Mesenchymal stem cell (in vitro differentiated cells and primary cell): Measurements from ENCODE around the gene INAFM2.

Source experiments
- DNase-seq: peaks from one replicate; pipeline ENCODE4 v3.0.0-alpha.2; 2013
- H2AFZ ChIP-seq: one replicate; pipeline ENCODE4 v1.6.1; 2013; ENCODE audit warnings: low read depth, mild to moderate bottlenecking, control low read depth, inconsistent platforms, low read length, moderate library complexity
- H2AK5ac ChIP-seq: 2 replicates; pipeline ENCODE4 v1.6.1; 2013; ENCODE audit warnings: low read length, moderate library complexity, mild to moderate bottlenecking, inconsistent platforms; ENCODE audit not compliant: severe bottlenecking
- H2BK120ac ChIP-seq: one replicate; pipeline ENCODE4 v1.6.1; 2013; ENCODE audit warnings: low read depth, mild to moderate bottlenecking, inconsistent platforms, low read length, moderate library complexity
- H2BK12ac ChIP-seq, 2 experiments: one replicate each; pipeline ENCODE4 v1.6.1; 2013; ENCODE audit warnings: inconsistent platforms in 2 of 2, low read length in 2 of 2, mild to moderate bottlenecking in 2 of 2, moderate library complexity in 2 of 2, control low read depth in 1 of 2
- H2BK15ac ChIP-seq: one replicate; pipeline ENCODE4 v1.6.1; 2013; ENCODE audit warnings: mild to moderate bottlenecking, low read depth, inconsistent platforms; ENCODE audit not compliant: poor library complexity, severe bottlenecking
- H2BK5ac ChIP-seq: 2 replicates; pipeline ENCODE4 v1.6.1; 2013; ENCODE audit warnings: low read depth, mild to moderate bottlenecking, low read length, control low read depth, inconsistent platforms; ENCODE audit not compliant: poor library complexity, severe bottlenecking
- H3K14ac ChIP-seq, 2 experiments: one replicate each; pipeline ENCODE4 v1.6.1; 2013; ENCODE audit warnings: inconsistent platforms in 2 of 2, low read length in 2 of 2, control low read depth in 1 of 2, mild to moderate bottlenecking in 1 of 2, moderate library complexity in 1 of 2
- H3K18ac ChIP-seq, 2 experiments: one replicate each; pipeline ENCODE4 v1.6.1; 2013; ENCODE audit warnings: inconsistent platforms in 2 of 2, low read length in 2 of 2, control low read depth in 1 of 2, low read depth in 1 of 2, mild to moderate bottlenecking in 1 of 2
- H3K23ac ChIP-seq, 2 experiments: one replicate each; pipeline ENCODE4 v1.6.1; 2013; ENCODE audit warnings: inconsistent platforms in 2 of 2, low read length in 2 of 2, mild to moderate bottlenecking in 2 of 2, moderate library complexity in 2 of 2, control low read depth in 1 of 2
- H3K27ac ChIP-seq: 2 replicates; pipeline ENCODE4 v1.5.1; 2013; ENCODE audit warnings: mild to moderate bottlenecking, moderate library complexity, low read length, control low read depth, inconsistent platforms; ENCODE audit not compliant: poor library complexity, severe bottlenecking
- H3K27me3 ChIP-seq, 2 experiments: 2 replicates each; pipeline versions ENCODE4 v1.6.1 to v1.7.0; 2013; ENCODE audit warnings: low read length in 2 of 2, mild to moderate bottlenecking in 2 of 2, moderate library complexity in 2 of 2, control low read depth in 1 of 2, inconsistent platforms in 1 of 2; ENCODE audit not compliant: control insufficient read depth in 1 of 2, insufficient read depth in 1 of 2
- H3K36me3 ChIP-seq, 2 experiments: 2 replicates each; pipeline versions ENCODE4 v1.6.1 to v1.7.0; 2013; ENCODE audit warnings: low read length in 2 of 2, control low read depth in 1 of 2, inconsistent platforms in 1 of 2, low read depth in 1 of 2, mild to moderate bottlenecking in 1 of 2; ENCODE audit not compliant: insufficient read depth in 2 of 2, control insufficient read depth in 1 of 2
- H3K4ac ChIP-seq, 2 experiments: one replicate each; pipeline ENCODE4 v1.6.1; 2013; ENCODE audit warnings: inconsistent platforms in 2 of 2, low read length in 2 of 2, mild to moderate bottlenecking in 2 of 2, moderate library complexity in 2 of 2, control low read depth in 1 of 2, low read depth in 1 of 2
- H3K4me1 ChIP-seq: 2 replicates; pipeline ENCODE4 v1.6.1; 2013; ENCODE audit warnings: low read depth, low read length, control low read depth; ENCODE audit not compliant: control insufficient read depth, insufficient read depth
- H3K4me2 ChIP-seq: 2 replicates; pipeline ENCODE4 v1.6.1; 2013; ENCODE audit warnings: low read length, mild to moderate bottlenecking, inconsistent platforms; ENCODE audit not compliant: poor library complexity, severe bottlenecking
- H3K4me3 ChIP-seq, 2 experiments: 2 replicates each; pipeline versions ENCODE4 v1.5.1 to v1.7.0; 2013; ENCODE audit warnings: low read length in 2 of 2, mild to moderate bottlenecking in 2 of 2, control low read depth in 1 of 2, low read depth in 1 of 2; ENCODE audit not compliant: insufficient read depth in 1 of 2
- H3K79me1 ChIP-seq: replicated peaks from 2 replicates; pipeline ENCODE4 v1.6.1; 2013; ENCODE audit warnings: mild to moderate bottlenecking, control low read depth, low read length, inconsistent platforms; ENCODE audit not compliant: poor library complexity, severe bottlenecking
- H3K9ac ChIP-seq: 2 replicates; pipeline ENCODE4 v1.7.0; 2013; ENCODE audit warnings: mild to moderate bottlenecking, low read length, moderate library complexity
- H3K9me3 ChIP-seq: 2 replicates; pipeline ENCODE4 v1.7.0; 2013; ENCODE audit warnings: mild to moderate bottlenecking, low read length; ENCODE audit not compliant: control insufficient read depth
- H4K8ac ChIP-seq: one replicate; pipeline ENCODE4 v1.6.1; 2013; ENCODE audit warnings: inconsistent platforms, mild to moderate bottlenecking, low read length, moderate library complexity
- H4K91ac ChIP-seq: one replicate; pipeline ENCODE4 v1.6.1; 2013; ENCODE audit warnings: mild to moderate bottlenecking, low read length, inconsistent platforms
- WGBS: methylation state at CpG from one replicate; pipeline ENCODE4 v1.1.7; 2013; ENCODE audit warnings: mixed read lengths; 5-methylcytosine and 5-hydroxymethylcytosine counted together

Gene INAFM2

DNA sequence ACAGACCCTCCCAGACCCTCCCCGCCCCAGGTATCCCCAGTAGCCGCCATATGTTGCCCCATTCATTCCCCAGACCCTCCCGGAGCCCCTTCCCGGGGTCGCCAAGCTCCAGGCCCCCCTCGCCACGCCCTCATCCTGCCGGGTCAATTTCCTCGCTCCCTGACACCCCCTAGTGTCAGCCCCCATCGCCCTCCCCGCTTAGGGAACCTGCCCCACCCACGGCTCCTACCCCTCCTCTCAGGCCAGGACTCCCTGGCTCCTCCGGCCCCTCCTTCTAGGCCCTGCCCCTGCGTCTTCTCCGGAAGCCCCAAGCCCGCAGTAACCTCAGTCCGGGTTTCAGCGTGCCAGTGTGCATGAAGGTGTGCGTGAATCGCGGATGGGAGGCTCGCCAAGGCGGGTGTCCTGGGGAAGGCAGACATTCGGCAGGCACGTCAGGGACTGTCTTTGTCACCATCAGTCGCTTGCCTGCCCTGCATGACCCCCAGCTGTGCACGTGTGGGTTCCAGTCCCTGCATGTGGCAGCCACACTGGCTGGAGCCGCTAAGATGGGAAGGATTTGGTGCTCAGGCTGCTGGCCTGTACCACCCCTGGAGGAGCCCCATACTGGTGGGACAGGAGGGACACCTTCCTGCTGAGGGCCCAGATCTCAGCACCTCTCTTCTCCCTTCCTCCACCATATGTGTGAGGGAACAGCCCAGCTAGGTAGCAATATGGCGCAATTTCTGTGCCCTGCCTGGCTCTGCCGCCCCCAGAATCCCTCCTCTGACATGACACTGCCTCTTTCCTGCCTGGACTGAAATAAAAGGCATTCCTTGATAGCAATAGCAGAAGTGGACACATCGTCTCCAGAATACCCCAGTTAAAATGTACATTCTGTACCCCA lies 35.2 kb downstream of the INAFM2 start:
- Histone ChIP-seq H3K23ac (no peak overlapping the region), H3K79me1 (no peaks in the 10 kb centered on the region), H2BK5ac (no peak overlapping the region), H2BK120ac (no peak overlapping the region), H3K4me3 (peak overlapping the region; percentile 48 to 65), H3K27me3 (peaks cover 42 to 67% of the 10 kb centered on the region in 2 experiments), H3K4me1 (peaks cover 23% of the 10 kb centered on the region), H2BK15ac (no peak overlapping the region), H3K18ac (no peak overlapping the region), H2AFZ (no peak overlapping the region), H4K91ac (no peak overlapping the region), H2BK12ac (no peak overlapping the region), H3K4me2 (peak overlapping the region; percentile 85), H3K4ac (no peak overlapping the region), H3K14ac (no peak overlapping the region), H3K9ac (no peak overlapping the region), H3K36me3 (no peaks in the 10 kb centered on the region), H3K27ac (no peak overlapping the region), H3K9me3 (no peaks in the 10 kb centered on the region), H4K8ac (no peak overlapping the region), H2AK5ac (no peak overlapping the region)
- WGBS = 13% methylated on average over 30 of the region's 31 CpGs
- DNase-seq = no peak

DNA sequence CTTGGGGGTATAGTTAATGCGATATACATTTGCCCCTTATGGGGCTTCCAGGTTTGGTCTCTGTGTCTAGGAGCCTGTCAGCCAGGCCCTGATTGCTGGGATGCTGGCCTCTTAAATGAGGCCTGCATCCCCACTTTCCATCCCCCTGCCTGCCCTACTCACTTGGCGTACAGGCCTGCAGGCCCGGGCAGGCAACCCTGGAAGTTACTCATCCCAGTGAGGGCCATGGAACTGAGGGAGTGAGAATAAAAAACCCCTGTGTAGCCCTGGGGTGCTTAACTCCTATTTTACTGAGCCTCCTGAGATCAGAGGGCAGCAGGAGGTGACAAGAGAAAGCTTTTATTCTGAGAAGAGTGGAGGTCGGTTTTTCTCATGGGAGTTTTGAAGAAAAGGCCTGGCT lies 36.5 kb downstream of the INAFM2 start:
- H3K36me3 ChIP-seq = no peaks in the 10 kb centered on the region
- no peak overlapping the region for H2BK120ac ChIP-seq
- H2BK12ac ChIP-seq = no peak overlapping the region
- H2AK5ac ChIP-seq = no peak overlapping the region
- no peaks in the 10 kb centered on the region for H3K9me3 ChIP-seq
- H3K79me1 ChIP-seq = no peaks in the 10 kb centered on the region
- H3K4me3 ChIP-seq = no peak overlapping the region
- H3K14ac ChIP-seq = no peak overlapping the region
- no peak overlapping the region for H3K4me2 ChIP-seq
- H2BK5ac ChIP-seq = no peak overlapping the region
- no peak overlapping the region for H3K4ac ChIP-seq
- H4K91ac ChIP-seq = no peak overlapping the region
- no peak overlapping the region for H4K8ac ChIP-seq
- peaks cover 13% of the 10 kb centered on the region for H3K4me1 ChIP-seq
- H3K23ac ChIP-seq = no peak overlapping the region
- no peak overlapping the region for H3K27ac ChIP-seq
- no peak overlapping the region for H2AFZ ChIP-seq
- H3K9ac ChIP-seq = no peak overlapping the region
- peaks cover 48 to 65% of the 10 kb centered on the region in 2 experiments for H3K27me3 ChIP-seq
- H2BK15ac ChIP-seq = no peak overlapping the region
- no peak for DNase-seq
- WGBS = 76% methylated on average over 4 of the region's 4 CpGs
- H3K18ac ChIP-seq = no peak overlapping the region

DNA sequence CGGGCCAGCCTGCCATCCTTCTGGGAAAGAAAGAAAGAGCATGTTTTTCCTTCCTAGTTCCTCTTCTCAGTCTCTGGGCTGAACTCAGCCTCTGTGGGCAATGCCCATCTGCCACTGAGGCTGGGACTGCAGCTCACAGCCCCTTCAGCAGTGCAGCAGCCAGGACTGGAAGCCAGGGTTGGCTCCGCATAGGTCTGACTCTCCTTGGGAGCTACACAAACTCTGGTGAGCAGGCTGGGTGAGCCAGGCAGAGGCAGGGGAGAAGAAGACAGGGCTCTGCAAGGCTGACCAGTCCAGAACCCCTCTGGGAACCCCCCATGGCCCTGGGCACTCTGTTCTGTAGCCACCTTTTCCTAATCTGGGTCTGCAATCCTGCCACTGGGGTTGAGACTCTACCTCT lies 38.1 kb downstream of the INAFM2 start:
- Histone ChIP-seq H3K4me1 (peaks cover 13% of the 10 kb centered on the region), H3K9ac (no peak overlapping the region)
- WGBS = 91% methylated on average over 2 of the region's 2 CpGs

DNA sequence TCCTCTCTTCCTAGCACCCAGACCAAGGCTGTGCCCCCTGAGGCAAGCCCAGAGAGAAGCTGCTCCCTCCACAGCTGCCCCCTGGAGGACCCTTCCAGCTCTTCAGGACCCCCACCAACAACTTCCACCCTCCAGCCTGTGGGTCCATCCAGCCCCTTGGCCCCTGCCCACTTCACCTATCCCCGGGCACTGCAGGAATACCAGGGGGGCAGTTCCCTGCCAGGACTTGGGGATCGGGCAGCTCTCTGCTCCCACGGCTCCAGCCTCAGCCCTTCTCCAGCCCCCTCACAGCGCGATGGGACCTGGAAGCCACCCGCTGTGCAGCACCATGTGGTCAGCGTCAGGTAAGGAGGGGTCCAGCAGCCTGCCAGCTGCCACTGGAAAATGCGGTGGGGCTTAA lies 40.1 kb downstream of the INAFM2 start:
- Histone ChIP-seq H2BK5ac (no peak overlapping the region), H3K36me3 (no peaks in the 10 kb centered on the region), H3K14ac (no peak overlapping the region), H3K4me1 (peaks cover 18% of the 10 kb centered on the region), H4K8ac (no peak overlapping the region), H3K4me2 (no peak overlapping the region), H3K9ac (no peak overlapping the region), H2BK15ac (no peak overlapping the region), H3K79me1 (no peaks in the 10 kb centered on the region), H3K4me3 (no peak overlapping the region), H4K91ac (no peak overlapping the region), H3K18ac (no peak overlapping the region), H3K27me3 (peaks cover 63 to 71% of the 10 kb centered on the region in 2 experiments), H3K27ac (no peak overlapping the region), H2BK12ac (no peak overlapping the region), H2AFZ (no peak overlapping the region), H3K9me3 (no peaks in the 10 kb centered on the region), H3K23ac (no peak overlapping the region), H2AK5ac (no peak overlapping the region), H3K4ac (no peak overlapping the region), H2BK120ac (no peak overlapping the region)
- no peak for DNase-seq
- WGBS = 77% methylated on average over 7 of the region's 8 CpGs

More for the DNA sequence above, 38.1 kb downstream of the INAFM2 start:
- no peak overlapping the region for H3K4me2 ChIP-seq
- H2BK12ac ChIP-seq = no peak overlapping the region
- no peak overlapping the region for H3K14ac ChIP-seq
- H2BK5ac ChIP-seq = no peak overlapping the region
- H3K4me3 ChIP-seq = no peak overlapping the region
- H3K4ac ChIP-seq = no peak overlapping the region
- H3K23ac ChIP-seq = no peak overlapping the region
- H2AFZ ChIP-seq = no peak overlapping the region
- no peak for DNase-seq
- no peak overlapping the region for H4K91ac ChIP-seq
- peaks cover 57 to 70% of the 10 kb centered on the region in 2 experiments for H3K27me3 ChIP-seq
- H2AK5ac ChIP-seq = no peak overlapping the region
- H2BK120ac ChIP-seq = no peak overlapping the region
- no peak overlapping the region for H3K27ac ChIP-seq
- H2BK15ac ChIP-seq = no peak overlapping the region
- no peak overlapping the region for H4K8ac ChIP-seq
- H3K18ac ChIP-seq = no peak overlapping the region
- no peaks in the 10 kb centered on the region for H3K36me3 ChIP-seq
- no peaks in the 10 kb centered on the region for H3K9me3 ChIP-seq
- H3K79me1 ChIP-seq = no peaks in the 10 kb centered on the region
